ENCODE measurements around the gene RRBP1. TPM values are rescaled to one million over a fixed set of nuclear protein-coding genes. Genes with fewer than 3 reads are reported as not detected.

RRBP1 gene
- total RNA-seq, 1 donor from 2014 or later, result 46.7 TPM

DNA sequence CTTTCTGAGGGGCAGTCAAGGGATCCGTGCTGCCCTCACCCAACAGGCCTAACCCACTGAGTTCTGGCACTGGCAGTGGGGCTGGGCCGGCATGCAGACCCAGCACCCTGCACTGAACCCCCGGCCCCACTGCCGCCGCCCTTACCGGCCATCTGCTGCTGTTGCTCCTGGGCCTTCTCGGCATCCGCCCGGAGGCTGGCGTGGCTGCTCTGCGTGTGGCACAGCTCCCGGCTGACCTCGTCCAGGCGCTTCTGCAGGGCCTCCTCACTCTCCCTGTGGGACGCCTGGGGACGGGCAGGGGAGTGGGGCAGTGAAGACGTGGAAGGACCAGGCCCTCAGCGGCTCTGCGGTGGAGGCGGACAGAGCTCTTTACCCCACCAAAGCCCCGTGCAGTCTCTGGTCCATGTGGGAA is 52.4 kb downstream of the RRBP1 start:
- no peaks in the 10 kb centered on the region for H3K9me3 Mint-ChIP-seq
- no peaks in the 10 kb centered on the region for H3K27me3 Mint-ChIP-seq (ENCODE audit: low read depth)
- peaks cover 3% of the 10 kb centered on the region for H3K36me3 Mint-ChIP-seq (ENCODE audit: low read depth)
- H3K4me1 Mint-ChIP-seq, result peaks cover 3% of the 10 kb centered on the region
- no peak overlapping the region for H3K4me3 Mint-ChIP-seq
- TF ChIP-seq, protein P1, sequence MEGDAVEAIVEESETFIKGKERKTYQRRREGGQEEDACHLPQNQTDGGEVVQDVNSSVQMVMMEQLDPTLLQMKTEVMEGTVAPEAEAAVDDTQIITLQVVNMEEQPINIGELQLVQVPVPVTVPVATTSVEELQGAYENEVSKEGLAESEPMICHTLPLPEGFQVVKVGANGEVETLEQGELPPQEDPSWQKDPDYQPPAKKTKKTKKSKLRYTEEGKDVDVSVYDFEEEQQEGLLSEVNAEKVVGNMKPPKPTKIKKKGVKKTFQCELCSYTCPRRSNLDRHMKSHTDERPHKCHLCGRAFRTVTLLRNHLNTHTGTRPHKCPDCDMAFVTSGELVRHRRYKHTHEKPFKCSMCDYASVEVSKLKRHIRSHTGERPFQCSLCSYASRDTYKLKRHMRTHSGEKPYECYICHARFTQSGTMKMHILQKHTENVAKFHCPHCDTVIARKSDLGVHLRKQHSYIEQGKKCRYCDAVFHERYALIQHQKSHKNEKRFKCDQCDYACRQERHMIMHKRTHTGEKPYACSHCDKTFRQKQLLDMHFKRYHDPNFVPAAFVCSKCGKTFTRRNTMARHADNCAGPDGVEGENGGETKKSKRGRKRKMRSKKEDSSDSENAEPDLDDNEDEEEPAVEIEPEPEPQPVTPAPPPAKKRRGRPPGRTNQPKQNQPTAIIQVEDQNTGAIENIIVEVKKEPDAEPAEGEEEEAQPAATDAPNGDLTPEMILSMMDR (conservative IDR thresholded peaks at IDR 0.05), result no peak
- H3K27ac Mint-ChIP-seq (ENCODE audit: unreplicated experiment), result no peak overlapping the region
- DNase-seq (ENCODE audit: low read depth, low spot score), result no peak

DNA sequence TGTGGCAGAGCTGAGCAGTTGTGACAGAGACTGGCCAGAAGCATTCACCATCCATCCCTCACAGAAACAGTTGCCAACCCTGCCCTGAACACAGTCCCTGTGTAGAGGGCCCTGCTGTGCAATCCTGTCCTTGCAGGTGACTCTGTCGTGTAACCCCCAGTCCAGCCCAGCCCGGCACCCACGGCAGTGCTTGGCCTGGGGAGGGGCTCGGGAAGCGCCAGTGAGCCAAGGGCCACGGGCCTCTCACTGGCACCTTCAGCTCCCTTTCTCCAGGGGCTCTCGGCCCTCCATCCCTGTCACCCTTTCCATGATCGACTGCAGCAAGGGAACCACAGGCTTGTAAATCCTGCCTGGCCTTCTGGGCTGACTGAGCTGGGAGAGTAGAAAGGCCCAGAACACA is 53.0 kb downstream of the RRBP1 start:
- Mint-ChIP-seq H3K4me1 (peaks cover 3% of the 10 kb centered on the region), H3K36me3 (ENCODE audit: low read depth) (peaks cover 3% of the 10 kb centered on the region), H3K27me3 (ENCODE audit: low read depth) (no peaks in the 10 kb centered on the region), H3K9me3 (no peaks in the 10 kb centered on the region), H3K27ac (ENCODE audit: unreplicated experiment) (peak overlapping the region; percentile 27), H3K4me3 (no peak overlapping the region)
- no peak for DNase-seq (ENCODE audit: low read depth, low spot score)
- TF ChIP-seq, protein P1 (conservative IDR thresholded peaks at IDR 0.05), result no peak

DNA sequence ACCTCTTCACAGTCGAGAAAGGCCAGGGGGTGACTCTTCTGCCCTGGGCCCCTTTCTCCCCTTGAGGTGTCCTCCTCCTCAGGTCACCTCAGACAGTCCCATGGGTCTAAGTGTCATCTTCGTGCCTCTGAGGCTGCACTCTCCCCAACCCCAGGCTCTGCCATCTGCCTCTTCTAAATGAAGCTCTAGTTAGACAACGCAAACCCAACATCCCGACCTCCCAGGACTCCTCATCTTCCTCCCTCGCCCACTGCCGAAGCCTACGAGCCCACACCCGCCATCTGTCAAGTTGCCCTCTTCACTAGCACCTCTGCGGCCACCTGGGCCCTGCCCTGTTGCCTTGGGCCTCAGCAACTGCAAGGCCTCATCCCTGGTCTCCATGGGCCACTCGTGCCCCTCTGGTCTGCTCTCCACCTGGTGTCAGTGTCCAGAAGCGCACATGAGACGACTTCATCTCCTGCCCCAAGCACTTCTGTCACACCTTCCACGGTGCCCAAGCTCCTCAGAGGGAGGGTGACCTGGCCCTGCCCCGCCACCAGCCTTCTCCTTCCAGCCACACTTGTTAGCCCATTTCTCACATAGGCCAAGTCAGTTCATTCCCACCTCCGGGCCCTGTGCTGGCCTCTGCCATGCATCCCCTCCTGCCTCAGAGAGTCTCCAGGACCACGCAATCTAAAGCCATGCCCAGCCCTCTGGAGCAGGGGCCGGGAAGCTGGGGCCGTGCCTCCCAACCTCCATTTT is 53.8 kb downstream of the RRBP1 start:
- no peak for DNase-seq (ENCODE audit: low read depth, low spot score)
- Mint-ChIP-seq H3K4me3 (no peak overlapping the region), H3K27ac (ENCODE audit: unreplicated experiment) (peak overlapping the region; percentile 2), H3K4me1 (peaks cover 3% of the 10 kb centered on the region), H3K36me3 (ENCODE audit: low read depth) (peaks cover 3% of the 10 kb centered on the region), H3K9me3 (no peaks in the 10 kb centered on the region), H3K27me3 (ENCODE audit: low read depth) (no peaks in the 10 kb centered on the region)
- TF ChIP-seq, protein P1 (conservative IDR thresholded peaks at IDR 0.05), result no peak

DNA sequence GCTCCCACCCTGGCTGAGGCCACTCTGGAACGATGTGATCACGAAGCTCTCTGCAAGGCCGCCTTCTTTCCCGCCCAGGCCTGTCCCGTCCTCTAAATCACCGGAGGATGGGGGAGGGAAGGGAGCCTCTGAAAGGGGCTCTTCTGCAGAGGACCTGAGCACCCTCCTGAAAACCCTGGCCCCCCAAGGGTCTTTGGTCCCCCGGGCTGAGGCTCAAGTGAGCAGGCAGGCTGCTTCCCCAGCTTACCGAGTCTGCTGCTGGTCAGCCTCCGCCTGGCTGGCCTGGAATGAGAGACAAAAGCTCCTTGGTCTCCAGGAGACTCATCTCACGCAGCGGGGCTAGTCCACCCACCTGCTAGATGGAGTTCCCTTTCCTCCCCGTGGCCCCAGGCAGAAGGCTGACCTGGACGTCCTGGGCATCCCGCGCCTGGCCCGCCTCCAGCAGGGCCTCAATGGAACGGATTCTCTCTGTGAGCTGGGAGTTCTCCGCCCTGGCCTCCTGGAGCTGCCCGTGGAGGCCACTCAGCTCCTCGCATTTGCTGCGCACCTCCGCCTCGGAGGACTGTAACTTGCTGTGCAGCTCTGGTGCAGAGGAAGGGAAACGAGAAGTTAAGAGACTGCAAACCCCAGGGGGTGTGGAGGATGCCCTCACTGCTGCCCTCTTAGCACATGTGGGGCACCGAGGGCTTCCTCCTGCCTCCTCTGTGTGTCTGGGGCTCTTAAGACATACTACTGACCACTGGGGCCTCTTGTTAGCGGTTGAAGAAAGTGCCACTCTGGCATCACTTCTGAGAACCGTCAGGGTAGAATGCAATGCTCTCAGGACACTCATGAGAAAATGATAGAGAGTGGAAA is 54.7 kb downstream of the RRBP1 start:
- peaks cover 3% of the 10 kb centered on the region for H3K4me1 Mint-ChIP-seq
- H3K4me3 Mint-ChIP-seq, result no peak overlapping the region
- DNase-seq (ENCODE audit: low read depth, low spot score), result no peak
- H3K27me3 Mint-ChIP-seq (ENCODE audit: low read depth), result no peaks in the 10 kb centered on the region
- H3K27ac Mint-ChIP-seq (ENCODE audit: unreplicated experiment), result no peak overlapping the region
- no peaks in the 10 kb centered on the region for H3K9me3 Mint-ChIP-seq
- H3K36me3 Mint-ChIP-seq (ENCODE audit: low read depth), result peaks cover 3% of the 10 kb centered on the region
- TF ChIP-seq, protein P1 (conservative IDR thresholded peaks at IDR 0.05), result no peak

DNA sequence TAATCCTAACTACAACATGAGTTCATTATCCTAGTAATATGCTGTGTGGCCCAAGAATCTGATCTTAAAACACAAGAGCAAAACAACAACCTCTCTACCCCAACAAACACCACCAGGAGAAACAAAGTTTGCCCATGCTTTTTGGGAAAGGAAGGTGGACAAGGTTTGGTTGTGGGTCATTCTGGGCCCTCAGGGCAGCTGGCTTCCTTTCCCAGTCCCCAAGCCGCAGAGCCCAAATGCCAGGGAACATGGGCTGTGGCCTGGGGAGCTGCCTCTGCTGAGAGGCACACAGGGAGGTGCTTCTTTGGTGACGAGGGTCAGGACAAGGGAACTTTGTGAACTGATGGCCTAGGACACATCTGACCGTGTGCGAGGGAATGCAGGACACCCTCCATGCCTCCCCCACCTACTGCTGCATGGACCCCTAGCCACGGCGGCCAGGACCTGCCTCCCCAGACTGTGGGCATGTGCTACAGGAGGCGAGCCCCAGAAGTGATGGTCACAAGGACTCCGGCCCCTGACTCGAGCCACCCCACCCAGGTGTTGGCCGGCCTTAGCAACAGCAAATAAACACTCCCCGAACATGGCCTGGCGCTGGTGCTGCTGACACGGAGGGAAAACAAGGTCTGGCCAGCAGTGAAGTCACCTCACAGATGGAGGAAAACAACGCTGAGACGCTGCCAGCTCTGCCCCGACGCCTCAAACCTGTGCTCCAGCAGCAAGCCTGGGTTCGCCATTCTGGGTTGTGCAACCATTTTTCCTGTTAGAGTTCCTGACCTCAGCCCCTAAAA is 55.6 kb downstream of the RRBP1 start:
- TF ChIP-seq, protein P1 (conservative IDR thresholded peaks at IDR 0.05), result no peak
- H3K36me3 Mint-ChIP-seq (ENCODE audit: low read depth), result peaks cover 3% of the 10 kb centered on the region
- no peaks in the 10 kb centered on the region for H3K27me3 Mint-ChIP-seq (ENCODE audit: low read depth)
- no peak for DNase-seq (ENCODE audit: low read depth, low spot score)
- no peak overlapping the region for H3K4me3 Mint-ChIP-seq
- no peaks in the 10 kb centered on the region for H3K9me3 Mint-ChIP-seq
- H3K27ac Mint-ChIP-seq (ENCODE audit: unreplicated experiment), result peak overlapping the region; percentile 57
- peaks cover 3% of the 10 kb centered on the region for H3K4me1 Mint-ChIP-seq

Data from neural crest cell (in vitro differentiated cells).